Measurements from ENCODE around the gene SPN.

GRCh38 chr16:29694384-29695195 lies 31.5 kb downstream of the SPN start:
- TF ChIP-seq POLR2A (IDR thresholded peaks at IDR 0.05) (no peak), CTCF (IDR thresholded peaks at IDR 0.05) (no peak)
